OCI-M2 (cell line): ENCODE data around the gene ROBO1.

Experiments used
- DNase-seq: peaks from one replicate; lab custom pipeline; 2025; ENCODE audit not compliant: unreplicated experiment; lab: John Stamatoyannopoulos, UW

The ROBO1 gene

DNA sequence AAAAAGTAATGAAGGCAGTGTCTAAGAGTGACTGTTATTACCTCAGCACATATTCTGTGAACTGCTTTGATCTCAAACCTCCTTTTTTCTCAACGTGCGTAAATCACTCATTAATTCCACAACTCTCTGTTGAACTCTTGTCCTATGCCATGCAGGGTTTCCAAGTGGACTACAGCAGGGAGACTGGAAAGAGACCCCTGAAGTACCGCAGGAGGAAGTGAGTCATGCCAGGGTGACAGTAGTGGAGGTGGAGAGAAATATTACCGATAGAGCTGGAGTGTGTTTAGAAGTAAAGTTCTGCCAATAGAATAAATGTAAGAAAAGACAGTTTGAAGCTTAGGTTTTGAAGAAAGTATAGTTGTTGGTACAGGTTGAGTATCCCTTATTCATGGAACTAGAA is 908.9 kb downstream of the ROBO1 start:
- no peak for DNase-seq

DNA sequence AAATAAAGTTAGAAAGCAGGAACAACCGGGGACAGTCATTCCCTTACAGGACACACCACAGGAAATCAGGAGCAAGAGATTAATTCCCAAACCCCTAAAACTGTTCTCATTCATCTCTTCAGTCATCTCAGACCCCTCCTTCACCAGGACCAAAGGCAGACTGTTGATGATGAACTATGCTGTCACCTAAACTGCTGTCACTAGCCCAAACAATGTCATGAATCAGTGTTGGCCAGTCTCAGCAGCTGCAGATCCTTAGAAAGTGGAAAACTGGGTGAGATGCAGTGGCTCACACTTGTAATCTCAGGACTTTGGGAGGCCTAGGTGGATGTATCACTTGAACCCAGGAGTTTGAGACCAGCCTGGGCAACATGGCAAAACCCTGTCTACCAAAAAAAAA is 909.6 kb downstream of the ROBO1 start:
- no peak for DNase-seq

DNA sequence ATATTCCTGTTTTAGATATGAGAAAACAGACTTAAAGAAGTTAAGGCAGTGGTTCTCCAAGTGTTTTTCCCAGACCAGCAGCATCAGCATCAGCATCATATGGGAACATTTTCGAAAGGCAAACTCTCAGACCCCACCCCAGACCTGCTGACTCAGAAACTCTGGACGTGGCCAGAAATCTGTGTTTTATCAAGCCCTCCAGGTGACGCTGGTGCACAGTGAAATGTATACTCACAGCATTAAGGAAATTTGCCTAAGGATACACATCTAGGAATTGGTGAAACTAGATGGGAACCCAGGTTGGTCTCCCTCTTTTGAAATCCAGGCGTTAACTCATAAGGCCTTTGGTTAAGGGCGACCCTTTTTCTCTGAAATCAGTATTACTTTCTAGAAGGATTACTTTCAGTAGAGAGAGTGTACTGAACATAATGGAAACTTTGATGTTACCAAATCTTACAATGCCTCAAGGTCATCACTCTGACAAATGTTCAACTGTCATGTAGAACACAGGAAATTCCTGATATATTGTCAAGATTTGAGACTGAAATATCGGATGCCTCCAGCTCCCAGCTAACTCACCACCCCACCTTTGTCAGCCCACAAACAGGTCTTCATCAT is 910.2 kb downstream of the ROBO1 start:
- DNase-seq: no peak

DNA sequence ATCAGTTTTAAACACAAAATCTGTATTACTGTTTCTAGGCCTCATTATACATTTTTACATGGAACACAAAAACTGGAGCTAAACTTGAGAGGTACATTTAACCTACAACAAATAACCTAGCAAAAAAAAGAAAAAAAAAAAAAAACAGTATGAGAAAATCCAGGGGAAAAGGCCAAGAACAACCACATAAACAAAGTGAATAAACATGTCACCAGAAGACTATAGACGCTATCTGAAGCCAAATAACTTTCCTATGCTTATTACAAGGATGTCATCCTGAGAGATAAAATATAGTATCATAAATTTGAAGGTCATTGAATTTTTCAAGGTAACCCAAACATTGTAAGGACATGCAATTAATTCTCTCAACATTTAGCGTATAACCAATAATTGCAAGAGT is 911.6 kb downstream of the ROBO1 start:
- DNase-seq: no peak

- no peak for DNase-seq
These were observed 912.6 kb downstream of the ROBO1 start for GRCh38 chr3:78855190-78855589.

DNA sequence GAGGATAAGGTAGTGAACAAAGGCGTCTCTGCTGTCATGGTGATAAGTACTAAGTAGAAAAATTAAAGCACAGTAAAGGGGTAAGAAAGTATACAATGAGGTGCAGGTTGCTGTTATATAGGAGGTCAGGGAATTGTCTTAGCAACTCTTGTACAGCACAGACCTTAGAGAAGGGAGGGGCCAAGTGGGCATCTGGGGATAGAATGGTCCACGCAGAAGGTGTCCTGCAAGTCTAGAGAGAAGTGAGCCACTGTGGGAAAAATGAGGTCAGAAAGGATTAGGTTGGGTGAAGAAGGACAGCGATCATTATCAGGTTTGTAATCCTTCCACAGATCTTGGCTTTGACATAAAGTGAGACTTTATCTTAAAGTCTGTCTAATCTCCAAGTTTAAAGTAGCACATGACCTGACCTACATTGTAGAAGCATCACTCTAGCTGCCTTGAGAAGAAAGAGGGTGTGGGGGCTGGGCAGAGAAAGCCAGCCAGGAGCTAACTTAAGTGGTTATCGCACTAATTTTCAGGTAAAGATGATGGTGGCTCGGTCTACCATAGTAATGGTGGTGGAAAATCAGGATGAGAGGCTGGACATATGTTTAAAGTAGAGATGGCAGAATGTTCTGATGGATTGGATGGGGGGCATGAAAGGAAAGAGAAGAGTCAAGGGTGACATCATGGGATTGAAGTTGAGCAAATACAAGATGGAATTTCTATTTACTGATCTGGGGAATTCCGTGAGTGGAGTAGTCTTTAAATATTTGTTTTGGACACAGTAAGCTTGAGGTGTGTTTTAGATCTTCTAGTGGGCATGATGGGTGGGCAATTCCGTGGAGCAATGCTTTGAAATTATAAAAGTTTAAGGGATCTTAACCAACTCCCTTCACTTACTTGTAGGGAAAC is 919.2 kb downstream of the ROBO1 start:
- DNase-seq: no peak

GRCh38 chr3:78847603-78848002 is 920.2 kb downstream of the ROBO1 start:
- no peak for DNase-seq

DNA sequence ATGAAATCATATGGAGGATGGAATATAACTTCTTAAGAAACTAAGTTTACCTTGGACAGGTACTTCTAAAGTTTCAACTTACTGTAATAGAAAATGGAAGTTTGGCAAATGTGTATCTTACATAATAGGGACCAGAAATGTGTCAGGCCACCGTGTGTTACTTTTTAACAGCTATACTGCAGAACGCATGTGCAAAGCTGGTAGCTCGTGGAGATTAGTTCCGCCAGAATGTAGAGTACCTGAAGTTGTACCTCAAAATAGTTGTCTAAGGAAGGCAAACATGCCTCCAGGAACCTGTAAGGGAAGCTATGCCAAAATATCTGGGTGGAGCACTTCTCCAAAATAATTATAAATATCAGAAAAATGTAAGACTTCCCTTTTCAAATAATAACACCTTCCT is 920.6 kb downstream of the ROBO1 start:
- DNase-seq: no peak

DNA sequence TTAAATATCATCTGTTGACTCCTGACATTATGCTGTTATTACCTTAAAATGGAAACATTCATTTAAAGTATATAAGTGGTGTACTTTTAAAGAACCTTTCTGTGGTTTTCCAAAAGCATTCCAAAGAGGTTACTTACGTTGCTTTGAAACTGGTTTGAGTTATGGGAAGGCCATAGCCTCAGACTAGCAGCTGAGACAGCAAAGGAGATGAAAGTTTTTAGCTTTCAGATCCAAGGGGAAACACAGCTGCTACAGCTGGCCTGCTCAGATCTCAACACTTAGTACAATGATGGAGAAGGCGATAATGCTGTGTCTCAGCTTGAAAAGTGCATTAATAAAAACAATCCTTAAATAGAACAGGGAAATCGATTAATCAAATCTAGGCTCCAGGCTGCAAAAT is 921.1 kb downstream of the ROBO1 start:
- DNase-seq: no peak

- DNase-seq: no peak
These were observed 922.2 kb downstream of the ROBO1 start for GRCh38 chr3:78845605-78846004.

DNA sequence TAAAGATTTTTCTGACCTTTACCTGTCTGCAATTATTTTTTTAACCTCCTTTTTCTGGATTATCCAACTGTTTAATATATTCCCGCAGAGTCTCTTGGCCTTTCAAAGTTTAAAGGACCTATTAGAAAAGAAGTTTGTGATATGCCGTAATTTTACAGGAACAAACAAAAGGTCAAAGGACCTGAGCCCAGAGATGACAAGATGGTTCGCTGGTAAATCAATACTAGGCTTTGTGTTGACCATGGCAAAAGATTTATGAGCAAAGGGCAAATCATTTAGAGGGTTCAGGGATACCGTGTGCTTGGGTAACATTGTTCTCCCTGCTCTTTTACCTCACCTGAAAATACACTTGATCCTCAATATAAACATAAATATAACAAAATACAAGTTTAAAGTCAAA is 923.5 kb downstream of the ROBO1 start:
- DNase-seq: no peak

GRCh38 chr3:78839693-78840092 is 928.1 kb downstream of the ROBO1 start:
- DNase-seq: no peak

DNA sequence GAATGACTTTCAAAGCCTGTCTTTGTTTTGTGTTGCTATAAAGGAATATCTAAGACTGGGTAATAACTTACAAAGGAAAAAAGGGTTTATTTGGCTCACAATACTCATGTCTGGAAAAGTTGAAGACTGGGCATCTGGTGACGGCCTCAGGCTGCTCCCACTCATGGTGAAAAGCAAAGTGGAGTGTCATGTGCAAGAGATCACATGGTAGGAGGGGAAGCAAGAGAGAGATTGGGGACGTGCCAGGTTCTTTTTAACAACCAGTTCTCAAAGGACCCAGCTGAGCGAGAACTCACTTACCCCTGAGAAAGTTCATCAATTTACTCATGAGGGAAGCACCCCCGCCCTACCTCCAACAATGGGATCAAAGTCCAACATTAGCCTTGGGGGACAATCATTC is 929.4 kb downstream of the ROBO1 start:
- DNase-seq: no peak

GRCh38 chr3:78834910-78835309 is 932.9 kb downstream of the ROBO1 start:
- no peak for DNase-seq

GRCh38 chr3:78832785-78833204 is 935.0 kb downstream of the ROBO1 start:
- DNase-seq: no peak

- no peak for DNase-seq
These were observed 936.3 kb downstream of the ROBO1 start for GRCh38 chr3:78831446-78831972.

- DNase-seq: no peak
These were observed 937.3 kb downstream of the ROBO1 start for GRCh38 chr3:78830470-78830869.

DNA sequence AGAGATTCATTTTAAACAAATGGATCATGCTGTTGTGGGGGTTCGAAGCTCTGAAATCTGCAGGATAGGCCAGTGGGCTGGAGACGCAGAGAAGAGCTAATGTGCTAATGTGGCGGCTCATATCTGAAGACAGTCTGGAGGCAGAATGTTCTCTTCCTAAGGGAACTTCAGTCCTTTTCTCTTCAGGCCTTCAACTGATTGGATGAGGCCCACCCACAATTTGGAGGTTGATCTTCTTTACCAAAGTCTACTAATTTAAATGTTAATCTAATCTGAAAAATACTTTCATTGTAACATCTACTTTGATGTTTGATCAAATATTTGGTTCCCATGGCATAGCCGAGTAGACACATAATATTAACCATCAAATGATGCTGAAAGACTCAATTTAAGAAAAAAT is 940.2 kb downstream of the ROBO1 start:
- DNase-seq: no peak

DNA sequence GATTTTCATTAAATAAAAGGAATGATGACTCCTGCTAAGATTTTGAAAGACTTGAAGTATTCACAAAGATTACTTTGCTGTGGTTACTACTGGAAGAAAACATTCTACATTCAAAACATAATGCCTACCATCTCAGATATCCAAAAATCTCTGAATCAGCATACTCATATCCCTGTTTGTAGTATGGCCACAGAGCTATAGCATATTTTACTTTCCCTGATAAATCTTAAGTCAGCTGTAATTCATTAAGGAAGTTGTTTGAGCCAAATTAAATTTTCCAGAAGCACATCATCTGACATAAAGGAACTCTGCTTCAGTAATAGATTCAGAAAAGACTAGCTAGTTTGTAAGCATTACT is 942.0 kb downstream of the ROBO1 start:
- DNase-seq: no peak

DNA sequence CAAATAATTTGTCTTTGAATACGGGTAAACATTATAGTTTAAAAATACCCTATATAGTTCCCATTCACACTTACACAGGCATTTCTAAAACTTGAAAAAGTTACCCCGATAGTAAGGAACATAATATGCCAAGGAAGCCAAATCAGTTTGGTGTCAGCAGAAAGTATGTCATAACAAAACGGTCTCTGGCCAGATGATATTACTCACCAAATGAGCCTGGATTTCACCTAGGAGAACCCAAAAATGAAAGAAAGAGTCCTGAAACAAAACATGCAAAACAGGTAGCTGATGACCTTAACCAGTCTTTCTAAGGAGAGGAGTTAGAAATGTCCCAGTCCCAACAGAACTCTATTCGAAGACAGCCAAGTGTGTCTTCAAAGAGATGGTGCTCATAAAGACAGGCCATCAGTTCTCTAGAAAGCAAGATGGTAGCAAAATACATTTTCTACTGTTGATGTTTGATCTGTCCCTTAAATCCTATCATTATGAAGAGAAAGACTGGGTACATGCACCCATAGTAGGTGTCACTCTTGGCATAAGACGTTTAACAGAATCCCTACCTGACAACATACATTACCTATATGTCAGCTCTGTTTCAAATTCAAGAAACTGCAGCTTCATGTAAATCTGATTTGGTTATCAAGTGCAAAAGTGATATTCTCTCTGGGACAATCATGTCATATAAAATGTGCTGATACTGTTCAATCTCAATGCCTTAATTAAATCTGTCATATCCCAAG is 942.5 kb downstream of the ROBO1 start:
- DNase-seq: no peak

DNA sequence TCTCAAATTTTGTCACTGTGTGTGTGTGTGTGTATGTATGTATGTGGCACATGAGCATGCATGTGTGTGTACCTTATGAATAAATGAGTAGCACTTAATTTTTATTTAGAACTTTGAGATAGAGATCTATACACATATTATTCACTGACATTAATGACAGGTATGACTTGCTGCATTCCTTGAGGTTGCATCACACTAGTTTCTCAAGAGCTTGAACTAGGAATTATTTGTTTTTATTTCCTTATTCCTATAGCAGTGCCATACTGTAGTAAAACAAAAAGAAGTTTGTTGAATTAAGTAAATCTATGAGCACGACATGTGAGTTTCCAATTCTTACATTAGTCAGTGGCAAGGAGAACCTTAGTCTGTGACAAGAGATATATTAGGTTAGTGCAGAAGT is 943.9 kb downstream of the ROBO1 start:
- no peak for DNase-seq

- no peak for DNase-seq
These were observed 944.4 kb downstream of the ROBO1 start for GRCh38 chr3:78823434-78823833.
